Stimulated activated naive CD8-positive, alpha-beta T cell treated with anti-CD3 and anti-CD28 coated beads, Interleukin-15, amount 100 ng/mL, for 72 hours (primary cell): ENCODE results near the gene GPR25.
A peak's percentile ranks its signal among the peaks of the same experiment; 100 is the strongest.

Source experiments
- ATAC-seq: fragments of 150-1000 bp; cut with Tn5 transposase; 2 replicates; pipeline ENCODE4 v1.10.0; 2021; ENCODE audit warnings: mild to moderate bottlenecking, moderate library complexity
- DNase-seq, 2 donors: peaks; one replicate each; pipeline ENCODE4 v3.0.0; 2021 to 2022
- H3K27ac Mint-ChIP-seq, 2 donors: one replicate each; pipeline ENCODE4 v1.8.0; 2022; ENCODE audit warnings: mild to moderate bottlenecking in 2 of 2, mixed read lengths in 2 of 2, moderate library complexity in 2 of 2
- H3K27me3 Mint-ChIP-seq: one replicate; pipeline ENCODE4 v1.8.0; 2022; ENCODE audit warnings: mixed read lengths
- H3K4me1 Mint-ChIP-seq: one replicate; pipeline ENCODE4 v1.8.0; 2022; ENCODE audit warnings: mild to moderate bottlenecking, mixed read lengths
- H3K4me3 Mint-ChIP-seq, 2 donors: one replicate each; pipeline ENCODE4 v1.8.0; 2022; ENCODE audit warnings: mild to moderate bottlenecking in 2 of 2, mixed read lengths in 2 of 2, moderate library complexity in 1 of 2
- H3K9me3 Mint-ChIP-seq, 2 donors: one replicate each; pipeline ENCODE4 v1.8.0; 2022; ENCODE audit warnings: mixed read lengths in 2 of 2

Gene GPR25

GRCh38 chr1:200872446-200873115 is at the start of gene GPR25:
Gene GPR25, plus strand, starts transcription at chr1:200872981. Its CDS starts 57 bp downstream, at chr1:200873038.
- Mint-ChIP-seq H3K9me3 (no peaks in the 10 kb centered on the region), H3K27ac (no peak within 1 kb of the TSS), H3K4me3 (peak within 1 kb of the TSS; percentile 60), H3K27me3 (peaks cover 74% of the 10 kb centered on the region), H3K4me1 (peaks cover 39% of the 10 kb centered on the region)
- DNase-seq: no peak
- peak; percentile 44 for ATAC-seq

GRCh38 chr1:200831091-200831490 is 41.7 kb upstream of the GPR25 start:
- H3K27me3 Mint-ChIP-seq: no peaks in the 10 kb centered on the region

GRCh38 chr1:200834383-200834782 is 38.4 kb upstream of the GPR25 start:
- ATAC-seq: no peak
- H3K9me3 Mint-ChIP-seq: peaks cover 0 to 5% of the 10 kb centered on the region in 2 donors
- no peak overlapping the region for H3K27ac Mint-ChIP-seq

More at GRCh38 chr1:200831091-200831490, 41.7 kb upstream of the GPR25 start:
- Mint-ChIP-seq H3K4me1 (no peaks in the 10 kb centered on the region), H3K4me3 (no peak overlapping the region), H3K27ac (no peak overlapping the region), H3K9me3 (peaks cover 0 to under 1% of the 10 kb centered on the region in 2 donors)
- ATAC-seq (no peak), DNase-seq (no peak)

GRCh38 chr1:200836213-200836612 is 36.6 kb upstream of the GPR25 start:
- Mint-ChIP-seq H3K4me3 (no peak overlapping the region), H3K27ac (no peak overlapping the region), H3K27me3 (no peaks in the 10 kb centered on the region), H3K4me1 (no peaks in the 10 kb centered on the region), H3K9me3 (peaks cover 0 to 5% of the 10 kb centered on the region in 2 donors)
- ATAC-seq: no peak
- DNase-seq: no peak

More at GRCh38 chr1:200834383-200834782, 38.4 kb upstream of the GPR25 start:
- DNase-seq: no peak
- no peak overlapping the region for H3K4me3 Mint-ChIP-seq
- H3K27me3 Mint-ChIP-seq: no peaks in the 10 kb centered on the region
- no peaks in the 10 kb centered on the region for H3K4me1 Mint-ChIP-seq

GRCh38 chr1:200837931-200838571 is 34.7 kb upstream of the GPR25 start:
- ATAC-seq (no peak), DNase-seq (no peak)
- Mint-ChIP-seq H3K27me3 (no peaks in the 10 kb centered on the region), H3K9me3 (peaks cover 0 to 5% of the 10 kb centered on the region in 2 donors), H3K27ac (no peak overlapping the region), H3K4me1 (no peaks in the 10 kb centered on the region), H3K4me3 (no peak overlapping the region)

GRCh38 chr1:200838676-200839445 is 33.9 kb upstream of the GPR25 start:
- no peak overlapping the region for H3K27ac Mint-ChIP-seq
- H3K4me3 Mint-ChIP-seq: no peak overlapping the region
- no peaks in the 10 kb centered on the region for H3K4me1 Mint-ChIP-seq
- no peak for DNase-seq
- no peaks in the 10 kb centered on the region for H3K27me3 Mint-ChIP-seq
- H3K9me3 Mint-ChIP-seq: peaks cover 0 to 5% of the 10 kb centered on the region in 2 donors
- no peak for ATAC-seq

GRCh38 chr1:200845360-200845759 is 27.4 kb upstream of the GPR25 start:
- no peaks in the 10 kb centered on the region for H3K27me3 Mint-ChIP-seq

GRCh38 chr1:200846398-200846797 is 26.4 kb upstream of the GPR25 start:
- no peaks in the 10 kb centered on the region for H3K9me3 Mint-ChIP-seq
- no peaks in the 10 kb centered on the region for H3K4me1 Mint-ChIP-seq
- no peak for ATAC-seq
- H3K27me3 Mint-ChIP-seq: no peaks in the 10 kb centered on the region
- no peak for DNase-seq
- no peak overlapping the region for H3K4me3 Mint-ChIP-seq
- peak overlapping the region in 1 of 2 donors; percentile 52 for H3K27ac Mint-ChIP-seq

More at GRCh38 chr1:200845360-200845759, 27.4 kb upstream of the GPR25 start:
- DNase-seq (no peak), ATAC-seq (no peak)
- no peak overlapping the region for H3K27ac Mint-ChIP-seq
- no peaks in the 10 kb centered on the region for H3K9me3 Mint-ChIP-seq
- no peak overlapping the region for H3K4me3 Mint-ChIP-seq
- no peaks in the 10 kb centered on the region for H3K4me1 Mint-ChIP-seq

- Mint-ChIP-seq H3K4me3 (no peak overlapping the region), H3K27ac (no peak overlapping the region), H3K9me3 (no peaks in the 10 kb centered on the region), H3K27me3 (no peaks in the 10 kb centered on the region), H3K4me1 (no peaks in the 10 kb centered on the region)
- no peak for DNase-seq
- ATAC-seq: no peak
Measured at GRCh38 chr1:200849430-200849829, 23.4 kb upstream of the GPR25 start.

GRCh38 chr1:200850554-200850953 is 22.2 kb upstream of the GPR25 start:
- H3K9me3 Mint-ChIP-seq: no peaks in the 10 kb centered on the region
- no peak for ATAC-seq
- no peak overlapping the region for H3K4me3 Mint-ChIP-seq
- H3K27ac Mint-ChIP-seq: peak overlapping the region in 1 of 2 donors; percentile 25
- no peaks in the 10 kb centered on the region for H3K4me1 Mint-ChIP-seq
- H3K27me3 Mint-ChIP-seq: no peaks in the 10 kb centered on the region
- DNase-seq: no peak

- DNase-seq: no peak
- no peaks in the 10 kb centered on the region for H3K9me3 Mint-ChIP-seq
- no peak overlapping the region for H3K4me3 Mint-ChIP-seq
- peak overlapping the region; percentile 12 to 40 for H3K27ac Mint-ChIP-seq
- no peaks in the 10 kb centered on the region for H3K27me3 Mint-ChIP-seq
- peak; percentile 62 for ATAC-seq
- peaks cover 2% of the 10 kb centered on the region for H3K4me1 Mint-ChIP-seq
Measured at GRCh38 chr1:200856716-200857357, 15.9 kb upstream of the GPR25 start.

- peaks cover 11% of the 10 kb centered on the region for H3K4me1 Mint-ChIP-seq
- no peak overlapping the region for H3K4me3 Mint-ChIP-seq
- no peak overlapping the region for H3K27ac Mint-ChIP-seq
- no peaks in the 10 kb centered on the region for H3K27me3 Mint-ChIP-seq
- no peak for DNase-seq
- H3K9me3 Mint-ChIP-seq: no peaks in the 10 kb centered on the region
- no peak for ATAC-seq
Measured at GRCh38 chr1:200857804-200858203, 15.0 kb upstream of the GPR25 start.

GRCh38 chr1:200861937-200862647 is 10.7 kb upstream of the GPR25 start:
- Mint-ChIP-seq H3K27me3 (peaks cover 3% of the 10 kb centered on the region), H3K4me1 (peaks cover 41% of the 10 kb centered on the region), H3K4me3 (peak overlapping the region in 1 of 2 donors; percentile 45), H3K27ac (no peak overlapping the region), H3K9me3 (no peaks in the 10 kb centered on the region)
- DNase-seq (no peak), ATAC-seq (peak; percentile 49)

GRCh38 chr1:200862713-200863415 is 9.9 kb upstream of the GPR25 start:
- no peaks in the 10 kb centered on the region for H3K9me3 Mint-ChIP-seq
- DNase-seq (no peak), ATAC-seq (no peak)
- H3K27me3 Mint-ChIP-seq: peaks cover 9% of the 10 kb centered on the region
- H3K4me1 Mint-ChIP-seq: peaks cover 48% of the 10 kb centered on the region
- H3K4me3 Mint-ChIP-seq: no peak overlapping the region
- H3K27ac Mint-ChIP-seq: no peak overlapping the region
